GM21423 (cell line): ENCODE measurements around the gene PTGS1.
"Not testable (repeated sequence)": the region's sequence is repeated elsewhere in the genome, so short reads cannot be mapped to it uniquely, and the experiment has no call there.

ENCODE experiments used
- ATAC-seq: cut with Tn5 transposase; IDR thresholded peaks from one replicate; pipeline ENCODE4 v1.9.1; 2021; ENCODE audit warnings: mild to moderate bottlenecking, moderate library complexity; ENCODE audit not compliant: unreplicated experiment

PTGS1 gene

GRCh38 chr9:122346478-122347347 lies 24.1 kb upstream of the PTGS1 start:
- ATAC-seq: no peak

- ATAC-seq: no peak
These were observed 23.2 kb upstream of the PTGS1 start for GRCh38 chr9:122347348-122348287.

DNA sequence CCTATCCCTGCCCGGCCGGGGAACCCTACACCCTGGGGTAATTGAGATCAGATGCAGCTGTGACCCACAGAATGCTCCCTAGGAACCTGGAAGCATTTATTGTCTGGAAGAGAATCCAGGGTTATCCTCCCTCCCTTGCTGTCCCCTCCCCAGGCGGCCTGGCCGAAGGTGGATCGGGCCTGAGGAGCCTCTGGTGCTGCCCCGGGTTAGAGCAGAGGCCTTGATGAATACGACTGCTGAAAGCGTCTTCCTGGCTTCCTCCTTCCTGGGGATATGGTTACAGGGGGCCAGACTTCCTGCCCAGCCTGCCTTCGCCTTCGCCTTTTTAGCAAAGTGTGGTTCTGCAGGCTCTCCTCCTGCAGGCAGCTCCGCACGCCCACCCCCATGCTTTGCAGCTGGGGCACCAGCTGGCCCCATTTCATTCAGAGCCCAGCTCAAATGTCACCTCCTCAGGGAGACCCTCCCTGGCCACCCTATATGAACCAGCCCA lies 22.5 kb upstream of the PTGS1 start:
- no peak for ATAC-seq

DNA sequence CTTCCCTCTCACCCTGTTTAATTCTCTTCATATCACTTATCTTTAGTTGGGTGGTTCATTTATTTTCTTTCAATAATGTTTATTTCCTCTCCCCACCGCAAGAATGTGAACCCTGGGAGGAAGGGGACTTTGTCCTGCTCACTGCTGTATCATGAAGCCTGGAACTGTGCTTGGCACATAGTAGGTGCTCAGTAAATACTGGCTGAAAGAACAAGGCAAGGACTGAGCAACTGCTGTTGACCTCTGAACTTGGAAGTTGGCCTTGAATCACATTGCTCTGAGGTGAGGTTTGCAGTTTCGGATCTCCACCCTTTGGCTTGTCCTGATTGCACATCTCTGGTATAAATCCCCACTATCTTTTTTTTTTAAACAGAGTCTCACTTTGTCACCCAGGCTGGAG lies 22.0 kb upstream of the PTGS1 start:
- ATAC-seq: no peak

- no peak for ATAC-seq
These were observed 21.6 kb upstream of the PTGS1 start for GRCh38 chr9:122349201-122349600.

DNA sequence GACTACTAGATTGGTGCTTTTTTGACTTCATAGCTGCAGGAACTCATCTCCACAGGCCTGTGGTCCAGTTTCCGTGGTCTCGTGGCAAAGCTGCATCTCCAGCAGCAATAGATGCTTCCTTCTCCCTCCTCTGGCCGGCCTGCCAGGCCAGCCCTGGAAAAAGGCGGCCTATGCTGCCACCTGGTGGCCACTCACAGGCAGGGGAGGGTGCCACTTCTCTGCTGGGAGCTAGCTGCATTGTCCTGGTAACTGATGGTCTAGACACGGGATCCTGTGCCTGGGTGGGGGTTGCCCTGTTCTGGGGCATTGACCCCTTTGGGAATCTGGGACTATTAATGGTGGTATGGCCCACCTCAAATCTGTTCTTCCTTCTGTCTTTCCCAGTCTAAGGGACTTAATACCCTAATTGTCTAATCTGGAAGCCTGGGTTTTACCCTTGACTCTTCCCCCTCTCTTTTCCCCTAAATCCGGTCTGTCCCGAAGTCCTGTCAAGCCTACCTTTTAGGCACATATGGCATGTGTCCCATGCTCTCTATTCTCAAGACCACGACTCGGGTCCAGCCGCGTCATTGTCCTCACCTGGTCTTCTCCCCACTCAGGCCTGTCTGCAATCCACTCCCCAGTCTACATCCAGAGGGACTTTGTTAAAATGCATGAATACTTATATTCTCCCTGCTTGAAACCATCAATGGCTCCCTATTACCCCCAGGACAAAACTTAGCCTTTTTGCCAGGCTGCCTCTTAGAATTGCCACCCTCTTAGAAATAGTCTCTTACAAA lies 20.1 kb upstream of the PTGS1 start:
- peak; percentile 85 for ATAC-seq

DNA sequence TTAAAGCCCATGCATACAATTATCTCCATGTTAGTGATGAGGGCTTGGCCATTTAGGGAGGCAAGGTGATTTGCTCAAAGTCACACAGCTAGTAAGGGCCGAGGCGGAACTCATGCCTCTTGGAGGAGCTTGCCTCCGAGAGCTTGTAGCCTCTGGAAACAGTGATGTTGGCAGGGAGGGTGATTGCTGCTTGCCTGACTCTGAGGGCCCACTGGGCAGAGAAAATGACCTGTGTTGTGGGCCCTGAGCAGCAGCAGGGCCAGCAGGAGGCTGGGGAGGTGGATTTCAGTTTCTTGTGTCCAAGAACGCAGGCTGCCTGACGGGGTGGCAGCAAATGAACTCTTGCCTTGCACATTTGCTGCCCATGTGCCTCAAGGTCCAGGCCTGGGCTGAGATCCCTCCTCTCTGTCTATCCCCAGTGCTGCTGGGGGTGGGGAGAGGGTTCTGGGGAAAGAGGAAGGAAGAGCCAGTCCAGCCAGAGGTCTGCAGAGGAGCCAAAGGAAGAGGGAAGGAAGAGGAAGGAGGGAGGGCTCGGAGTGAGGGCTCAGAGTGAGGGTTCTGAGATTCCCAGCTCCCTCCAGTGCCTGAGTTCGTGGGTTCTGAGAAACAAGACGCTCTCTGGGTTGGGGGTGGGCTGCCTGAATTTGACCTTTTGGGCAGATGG lies 16.2 kb upstream of the PTGS1 start:
- ATAC-seq: no peak

DNA sequence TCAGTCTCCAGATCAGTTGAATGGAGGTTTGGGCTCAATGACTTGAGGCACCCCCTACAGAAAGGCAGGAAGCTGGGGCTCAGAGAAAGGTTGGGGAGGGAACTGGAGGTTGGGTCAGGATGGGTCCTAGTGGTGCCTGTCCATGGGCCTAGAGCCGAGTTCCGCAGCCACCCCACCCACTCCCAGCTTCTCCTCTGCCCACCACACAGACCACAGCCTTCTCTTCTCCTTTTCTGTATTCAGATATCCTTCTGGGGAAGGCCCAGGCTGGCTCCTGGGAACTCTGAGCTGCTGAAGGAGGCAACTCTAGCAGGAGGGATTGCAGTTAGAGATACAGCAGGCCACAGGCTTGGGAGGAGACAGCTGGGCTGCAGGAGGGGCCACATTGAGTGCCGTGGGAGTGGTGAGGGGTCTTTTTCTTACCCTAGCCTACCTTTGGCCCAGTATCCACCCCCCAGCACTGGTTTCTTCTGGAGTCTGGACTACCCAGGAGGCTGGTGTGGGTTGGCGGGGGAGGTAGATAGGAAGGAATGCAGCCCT lies 15.4 kb upstream of the PTGS1 start:
- ATAC-seq: no peak

- no peak for ATAC-seq
These were observed 14.2 kb upstream of the PTGS1 start for GRCh38 chr9:122356627-122357026.

DNA sequence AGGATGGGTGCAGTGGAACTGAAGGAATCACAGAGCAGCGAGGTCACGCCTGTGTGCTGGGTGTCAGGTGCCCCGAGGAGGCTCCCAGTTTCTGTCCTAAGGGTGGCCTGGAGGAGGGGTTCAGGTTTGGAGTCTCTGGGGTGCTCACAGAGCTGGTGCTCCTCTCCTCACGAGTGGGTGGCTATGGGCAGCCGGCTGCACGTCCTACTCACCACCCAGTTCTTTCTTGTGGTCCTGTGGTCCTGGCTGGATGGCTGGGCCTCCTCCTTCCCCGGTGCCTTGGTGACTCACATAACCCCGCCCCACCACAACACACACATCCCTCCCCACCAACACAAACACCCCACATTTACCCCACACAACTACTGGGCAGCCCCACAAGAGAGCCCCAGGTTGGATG lies 9.9 kb upstream of the PTGS1 start:
- ATAC-seq: no peak

- not testable (repeated sequence) for ATAC-seq
These were observed 7.7 kb upstream of the PTGS1 start for GRCh38 chr9:122363131-122363530.

DNA sequence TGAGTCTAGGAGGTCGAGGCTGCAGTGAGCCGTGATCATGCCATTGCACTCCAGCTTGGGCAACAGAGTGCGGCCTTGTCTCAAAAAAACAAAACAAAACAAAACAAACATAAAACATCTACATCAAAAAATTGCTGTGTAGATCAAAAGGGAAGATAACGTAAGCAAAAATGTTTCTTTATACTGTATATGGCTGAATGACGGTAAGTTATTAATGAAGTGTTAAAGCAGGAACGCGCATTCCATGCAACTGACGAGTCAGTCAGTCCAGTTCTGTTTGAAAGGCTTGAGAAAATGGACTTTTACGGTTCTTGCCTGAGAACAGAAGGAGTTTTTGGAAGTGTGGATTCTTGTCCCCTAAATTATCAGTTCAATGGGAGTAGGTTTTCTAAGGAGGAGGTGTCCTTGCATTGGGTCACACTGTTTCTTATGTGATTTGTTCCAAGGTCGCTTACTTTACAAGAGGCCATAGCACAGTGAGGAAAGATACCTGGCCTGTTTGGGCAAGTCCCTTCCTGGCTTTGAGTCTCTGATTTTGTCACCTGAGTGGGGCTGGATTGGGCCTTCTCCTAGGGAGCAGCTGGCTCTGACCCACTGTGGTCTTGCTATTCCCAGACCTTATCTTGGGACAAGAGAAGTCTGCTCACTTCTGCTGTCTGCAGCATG lies 6.6 kb upstream of the PTGS1 start:
- ATAC-seq: no peak

- no peak for ATAC-seq
These were observed 6.1 kb upstream of the PTGS1 start for GRCh38 chr9:122364783-122365150.

- no peak for ATAC-seq
These were observed 4.7 kb upstream of the PTGS1 start for GRCh38 chr9:122366074-122366660.

GRCh38 chr9:122367065-122367464 lies 3.8 kb upstream of the PTGS1 start:
- no peak for ATAC-seq

GRCh38 chr9:122367774-122368460 lies 2.9 kb upstream of the PTGS1 start:
- ATAC-seq: no peak

DNA sequence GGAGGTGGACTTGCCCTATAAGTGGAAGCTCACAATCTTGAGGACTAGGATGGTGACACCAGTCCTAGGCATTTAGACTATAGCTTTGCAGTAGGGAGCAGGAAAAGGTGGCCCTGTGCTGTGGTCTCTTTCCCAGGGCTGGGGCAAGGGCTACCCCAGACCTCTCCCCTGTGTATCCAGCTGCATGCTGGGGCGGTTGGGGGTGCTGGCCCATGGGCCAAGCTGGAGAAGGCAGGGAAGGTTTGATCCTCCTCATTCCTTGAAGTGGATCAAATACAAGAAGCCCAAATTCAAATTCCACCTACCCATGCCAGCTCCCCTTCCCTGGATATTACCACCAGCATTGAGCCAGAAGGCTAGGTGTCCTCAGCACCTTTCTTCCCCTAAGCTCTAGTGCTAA lies 2.2 kb upstream of the PTGS1 start:
- no peak for ATAC-seq

- ATAC-seq: peak; percentile 37
These were observed 521 bp upstream of the PTGS1 start for GRCh38 chr9:122370303-122370702.

GRCh38 chr9:122371846-122372245 lies 1.0 kb downstream of the PTGS1 start:
- no peak for ATAC-seq
